NOMO-1 treated with DMSO at 0.1 percent for 48 hours (cell line): ENCODE data around the gene CFAP45.

Experiments
- DNase-seq: peaks from one replicate; lab custom pipeline; 2025; ENCODE audit not compliant: unreplicated experiment; lab: John Stamatoyannopoulos, UW

The CFAP45 gene

DNA sequence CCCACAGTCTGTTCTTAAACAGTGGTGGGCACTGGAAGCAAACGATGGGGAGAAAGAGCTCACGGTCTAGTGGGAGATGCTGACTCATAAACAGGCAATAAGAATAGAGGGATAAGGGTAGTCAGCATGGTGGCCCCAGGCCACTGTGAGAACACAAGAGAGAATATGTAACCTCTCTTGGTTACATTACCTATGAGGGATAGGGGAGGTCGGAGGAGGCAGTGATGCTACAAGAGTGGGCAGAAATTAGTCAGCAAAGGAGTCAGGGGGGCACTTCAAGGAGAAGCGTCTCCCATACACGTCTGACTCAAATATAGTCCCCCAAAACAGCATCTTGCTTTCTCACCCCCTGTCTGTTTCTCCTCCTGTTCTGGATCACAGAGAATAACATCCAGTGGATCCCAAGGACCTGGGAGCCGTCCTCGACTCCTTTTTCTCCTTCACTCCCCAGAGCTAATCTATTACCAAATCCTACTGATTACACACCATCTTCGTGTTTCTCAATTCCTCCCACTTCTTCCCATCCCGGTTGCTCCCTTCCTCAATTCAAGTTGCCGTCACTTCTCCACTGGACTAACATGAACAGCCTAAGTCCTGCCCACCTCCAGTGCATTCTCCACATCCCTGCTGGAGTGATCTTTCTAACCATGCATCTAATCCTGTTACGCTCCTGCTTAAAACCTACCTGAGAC is 71.2 kb downstream of the CFAP45 start:
- no peak for DNase-seq

DNA sequence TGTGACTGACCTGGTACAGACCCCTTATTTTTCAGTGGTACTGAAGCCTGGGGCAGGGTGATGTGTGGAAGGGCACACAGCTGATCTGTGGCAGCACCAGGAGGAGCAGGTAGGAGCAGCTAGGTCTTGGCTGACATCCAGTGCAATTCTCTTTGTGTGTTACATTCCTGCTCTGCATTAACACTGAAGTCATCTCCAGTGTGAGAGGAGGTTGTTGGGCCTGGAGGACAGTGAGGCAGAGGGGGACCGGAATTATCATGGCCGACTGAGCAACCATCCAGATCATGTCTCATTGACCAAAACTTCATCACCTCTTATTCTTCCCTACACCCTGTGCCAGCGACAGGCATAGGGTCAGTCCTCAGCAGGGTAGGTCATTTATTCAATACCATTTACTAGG is 71.8 kb downstream of the CFAP45 start:
- DNase-seq = no peak

DNA sequence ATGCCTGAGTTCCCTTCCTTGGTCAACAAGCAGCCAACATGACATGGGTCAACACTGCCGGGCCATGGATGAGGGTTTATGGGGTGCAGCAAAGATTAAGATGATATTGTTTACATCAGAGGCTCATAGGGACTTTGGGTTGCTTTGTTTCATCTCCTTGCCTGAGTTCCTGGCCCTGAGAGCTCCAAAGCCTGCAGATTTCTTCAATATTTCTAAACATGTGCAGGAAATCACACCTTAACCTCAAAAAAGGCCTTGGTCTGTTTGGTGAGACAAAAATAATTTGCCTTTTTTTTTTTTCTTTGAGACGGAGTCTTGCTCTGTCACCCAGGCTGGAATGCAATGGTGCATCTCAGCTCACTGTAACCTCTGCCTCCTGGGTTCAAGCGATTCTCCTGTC is 72.4 kb downstream of the CFAP45 start:
- no peak for DNase-seq

DNA sequence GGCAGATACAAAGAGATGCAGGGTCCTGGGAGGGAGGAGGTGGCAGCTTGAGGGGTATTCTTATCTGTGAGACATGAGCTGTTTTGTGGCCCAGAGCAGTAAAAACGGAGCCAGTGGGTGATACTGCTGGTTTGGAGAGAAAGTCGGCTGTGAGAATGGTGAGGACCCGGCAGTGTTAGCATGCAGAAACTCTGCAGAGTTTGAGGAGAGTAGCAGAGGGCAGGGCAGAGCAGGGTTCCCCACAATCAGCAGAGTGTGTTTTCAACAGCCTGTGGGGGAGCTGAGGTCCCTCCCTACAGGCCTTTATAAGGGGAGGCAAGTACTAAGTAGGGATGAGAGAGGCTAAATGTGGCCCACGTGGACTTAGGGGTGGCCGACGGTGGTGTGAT is 72.9 kb downstream of the CFAP45 start:
- DNase-seq = no peak

DNA sequence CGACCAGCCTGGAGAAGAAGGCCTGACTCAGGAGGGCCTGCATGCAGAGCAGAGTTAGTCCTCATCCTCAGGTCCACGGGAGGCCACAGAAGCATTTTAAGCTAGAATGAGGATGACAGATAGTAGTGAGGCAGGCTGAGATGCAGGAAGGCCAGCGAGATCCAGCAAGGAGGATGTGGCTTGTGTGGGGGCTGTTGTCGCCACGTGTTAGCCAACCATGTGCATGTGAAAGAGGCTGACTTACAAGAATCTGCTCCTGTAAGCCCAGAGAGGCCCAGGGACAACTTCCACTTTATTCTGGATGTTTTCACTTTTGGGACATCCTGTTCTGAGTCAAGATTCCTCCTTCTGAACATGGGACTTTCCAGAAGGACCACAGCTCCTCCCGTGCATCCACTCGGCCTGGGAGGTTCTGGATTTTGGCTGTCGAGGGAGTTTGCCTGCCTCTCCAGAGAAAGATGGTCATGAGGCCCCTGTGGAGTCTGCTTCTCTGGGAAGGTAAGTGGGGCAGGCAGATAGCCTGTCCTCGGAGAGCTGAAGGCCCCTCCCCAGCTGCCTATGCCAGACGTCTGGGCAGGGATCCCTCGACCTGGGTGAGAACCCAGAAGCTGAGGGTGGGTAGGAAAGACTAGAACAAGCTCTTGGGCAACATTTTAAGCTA is 73.4 kb downstream of the CFAP45 start, which contains the start of gene SLAMF8:
Gene SLAMF8, plus strand, starts transcription at position 433 of the 661 bp plus-strand sequence. Its CDS starts 26 bp downstream, at position 459.
- peak; percentile 23 for DNase-seq

DNA sequence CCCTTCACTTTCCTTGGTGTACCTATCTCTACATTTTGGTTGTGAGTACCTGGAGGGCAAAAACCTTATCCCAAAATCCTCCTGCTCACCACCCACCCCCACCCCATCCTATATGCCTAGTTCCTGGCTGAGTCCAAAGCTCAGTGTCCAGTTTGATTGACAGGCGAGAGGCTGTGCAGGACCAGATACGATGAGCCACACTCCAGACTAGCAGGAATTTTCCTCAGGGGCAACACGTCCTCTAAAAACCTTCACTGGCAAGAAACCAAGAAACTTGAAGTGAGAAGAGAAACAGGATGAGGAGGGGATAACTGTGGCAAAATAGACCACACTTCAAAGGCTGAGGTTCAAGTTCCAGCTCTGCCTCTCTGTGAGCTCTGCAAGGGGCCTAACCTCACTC is 74.4 kb downstream of the CFAP45 start:
- no peak for DNase-seq

DNA sequence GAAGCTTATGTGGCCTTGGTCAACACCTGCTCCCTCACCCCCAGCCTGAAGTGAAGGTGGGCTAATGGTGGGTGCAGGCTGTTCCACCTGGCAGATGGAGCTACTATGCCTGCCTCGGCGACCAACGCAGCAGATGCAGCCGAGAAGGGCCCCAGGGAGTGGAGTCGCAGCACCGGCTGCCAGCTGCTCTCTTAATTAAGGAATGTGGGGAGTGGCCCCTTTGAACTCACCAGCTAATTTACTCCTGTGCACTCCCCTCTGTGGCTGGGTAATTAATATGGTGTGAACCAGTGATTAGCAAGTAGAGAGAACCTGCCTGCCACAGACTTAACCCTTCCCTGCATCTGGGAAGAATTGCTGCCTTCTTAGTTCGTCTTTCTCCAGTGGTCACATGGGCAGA is 76.6 kb downstream of the CFAP45 start:
- no peak for DNase-seq
